Hepatocyte (in vitro differentiated cells): ENCODE results near the gene PSPH. TPM values are rescaled to one million over a fixed set of nuclear protein-coding genes. Genes with fewer than 3 reads are reported as not detected.
A peak's percentile ranks its signal among the peaks of the same experiment; 100 is the strongest.
"Not testable (repeated sequence)": the region's sequence is repeated elsewhere in the genome, so short reads cannot be mapped to it uniquely, and the experiment has no call there.

Experiments
- DNase-seq: peaks from one replicate; pipeline ENCODE4 v3.0.0-alpha.2; 2016; ENCODE audit warnings: low spot score
- H2AFZ ChIP-seq: fragments of 200-600 bp; sonication (generic); 2 replicates; pipeline ENCODE4 v1.6.0; 2016; ENCODE audit warnings: antibody characterized with exemption, mild to moderate bottlenecking
- H3K27ac ChIP-seq: fragments of 200-600 bp; sonication (generic); 2 replicates; pipeline ENCODE4 v1.5.1; 2016; ENCODE audit warnings: mild to moderate bottlenecking
- H3K27me3 ChIP-seq: fragments of 200-600 bp; sonication (generic); 2 replicates; pipeline ENCODE4 v1.6.1; 2016
- H3K36me3 ChIP-seq: fragments of 200-600 bp; sonication (generic); replicated peaks from 2 replicates; pipeline ENCODE4 v1.5.1; 2016; ENCODE audit warnings: low read depth; ENCODE audit not compliant: insufficient read depth
- H3K4me1 ChIP-seq: fragments of 200-600 bp; sonication (generic); 2 replicates; pipeline ENCODE4 v1.5.1; 2016; ENCODE audit warnings: mild to moderate bottlenecking, moderate library complexity; ENCODE audit not compliant: insufficient read depth
- H3K4me2 ChIP-seq: fragments of 200-600 bp; sonication (generic); 2 replicates; pipeline ENCODE4 v1.6.0; 2016
- H3K4me3 ChIP-seq: fragments of 200-600 bp; sonication (generic); 2 replicates; pipeline ENCODE4 v1.5.1; 2016; ENCODE audit warnings: mild to moderate bottlenecking
- H3K79me2 ChIP-seq: fragments of 200-600 bp; sonication (generic); 2 replicates; pipeline ENCODE4 v1.6.0; 2017; ENCODE audit warnings: mild to moderate bottlenecking
- H3K9me2 ChIP-seq: fragments of 200-600 bp; sonication (generic); replicated peaks from 2 replicates; pipeline ENCODE4 v1.6.0; 2017; ENCODE audit warnings: mild to moderate bottlenecking; ENCODE audit not compliant: insufficient read depth
- H3K9me3 ChIP-seq: fragments of 200-600 bp; sonication (generic); 2 replicates; pipeline ENCODE4 v1.5.1; 2016; ENCODE audit warnings: low read depth, mild to moderate bottlenecking
- H4K20me1 ChIP-seq: fragments of 200-600 bp; sonication (generic); 2 replicates; pipeline ENCODE4 v1.6.0; 2016; ENCODE audit warnings: mild to moderate bottlenecking; ENCODE audit not compliant: insufficient read depth, poor library complexity, severe bottlenecking
- EZH2 ChIP-seq: fragments of 200-600 bp; sonication (generic); IDR thresholded peaks from 2 replicates; pipeline ENCODE4 v1.6.1; 2016; ENCODE audit warnings: antibody characterized with exemption, mild to moderate bottlenecking, borderline replicate concordance
- EZH2phosphoT487 ChIP-seq: fragments of 200-600 bp; sonication (generic); IDR thresholded peaks from one replicate; pipeline ENCODE4 v1.6.1; 2018; ENCODE audit warnings: antibody characterized with exemption, mild to moderate bottlenecking, low read depth, moderate library complexity; ENCODE audit not compliant: unreplicated experiment, severe bottlenecking
- whole genome bisulfite sequencing: methylation state at CpG from one replicate; pipeline ENCODE4 v1.1.6; 2016; ENCODE audit warnings: low lambda C conversion rate; ENCODE audit errors: missing lambda C conversion rate; 5-methylcytosine and 5-hydroxymethylcytosine counted together
- polyA plus RNA-seq: library from polyadenylated mRNA; unstranded; fragments of >200 nt; fragmentation: Nextera tagmentation; extraction: Ambion mirVana; gene quantifications from 2 replicates; pipeline ENCODE4 v1.2.1, GENCODE V29; 2016
- total RNA-seq: library from RNA; depleted of rRNA; stranded (reverse); fragments of >200 nt; gene quantifications from 2 replicates; pipeline ENCODE4 v1.2.3, GENCODE V29; 2014
- TF ChIP-seq, protein P1 (sequence below): fragments of 200-600 bp; sonication (generic); IDR thresholded peaks from 2 replicates; pipeline ENCODE4 v1.5.1; 2016; ENCODE audit warnings: antibody characterized with exemption, mild to moderate bottlenecking; ENCODE audit not compliant: poor library complexity

The PSPH gene
- total and polyA plus RNA-seq, 2 experiments from 2014 or later: 48.0 to 160 TPM

DNA sequence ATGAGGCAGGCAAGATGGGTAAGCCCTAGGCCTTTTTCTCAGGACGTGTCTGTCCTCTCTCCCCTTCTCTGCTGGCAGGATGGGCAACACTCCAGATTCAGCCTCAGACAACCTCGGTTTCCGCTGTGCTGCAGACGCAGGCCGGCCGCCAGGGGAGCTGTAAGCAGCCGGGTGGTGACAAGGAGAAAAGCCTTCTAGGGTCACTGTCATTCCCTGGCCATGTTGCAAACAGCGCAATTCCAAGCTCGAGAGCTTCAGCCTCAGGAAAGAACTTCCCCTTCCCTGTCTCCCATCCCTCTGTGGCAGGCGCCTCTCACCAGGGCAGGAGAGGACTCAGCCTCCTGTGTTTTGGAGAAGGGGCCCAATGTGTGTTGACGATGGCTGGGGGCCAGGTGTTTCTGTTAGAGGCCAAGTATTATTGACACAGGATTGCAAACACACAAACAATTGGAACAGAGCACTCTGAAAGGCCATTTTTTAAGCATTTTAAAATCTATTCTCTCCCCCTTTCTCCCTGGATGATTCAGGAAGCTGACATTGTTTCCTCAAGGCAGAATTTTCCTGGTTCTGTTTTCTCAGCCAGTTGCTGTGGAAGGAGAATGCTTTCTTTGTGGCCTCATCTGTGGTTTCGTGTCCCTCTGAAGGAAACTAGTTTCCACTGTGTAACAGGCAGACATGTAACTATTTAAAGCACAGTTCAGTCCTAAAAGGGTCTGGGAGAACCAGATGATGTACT lies 28.4 kb upstream of the PSPH start:
- Histone ChIP-seq H3K27me3 (no peaks in the 10 kb centered on the region), H3K4me2 (no peak overlapping the region), H2AFZ (no peak overlapping the region), H3K4me3 (no peak overlapping the region), H3K9me2 (no peaks in the 10 kb centered on the region), H3K79me2 (no peaks in the 10 kb centered on the region), H3K9me3 (no peaks in the 10 kb centered on the region), H3K36me3 (no peaks in the 10 kb centered on the region), H3K4me1 (no peaks in the 10 kb centered on the region), H4K20me1 (no peaks in the 10 kb centered on the region), H3K27ac (no peak overlapping the region)
- WGBS: 90% methylated on average over 12 of the region's 12 CpGs
- DNase-seq: no peak
- TF ChIP-seq EZH2: no peak
- TF ChIP-seq, protein P1, sequence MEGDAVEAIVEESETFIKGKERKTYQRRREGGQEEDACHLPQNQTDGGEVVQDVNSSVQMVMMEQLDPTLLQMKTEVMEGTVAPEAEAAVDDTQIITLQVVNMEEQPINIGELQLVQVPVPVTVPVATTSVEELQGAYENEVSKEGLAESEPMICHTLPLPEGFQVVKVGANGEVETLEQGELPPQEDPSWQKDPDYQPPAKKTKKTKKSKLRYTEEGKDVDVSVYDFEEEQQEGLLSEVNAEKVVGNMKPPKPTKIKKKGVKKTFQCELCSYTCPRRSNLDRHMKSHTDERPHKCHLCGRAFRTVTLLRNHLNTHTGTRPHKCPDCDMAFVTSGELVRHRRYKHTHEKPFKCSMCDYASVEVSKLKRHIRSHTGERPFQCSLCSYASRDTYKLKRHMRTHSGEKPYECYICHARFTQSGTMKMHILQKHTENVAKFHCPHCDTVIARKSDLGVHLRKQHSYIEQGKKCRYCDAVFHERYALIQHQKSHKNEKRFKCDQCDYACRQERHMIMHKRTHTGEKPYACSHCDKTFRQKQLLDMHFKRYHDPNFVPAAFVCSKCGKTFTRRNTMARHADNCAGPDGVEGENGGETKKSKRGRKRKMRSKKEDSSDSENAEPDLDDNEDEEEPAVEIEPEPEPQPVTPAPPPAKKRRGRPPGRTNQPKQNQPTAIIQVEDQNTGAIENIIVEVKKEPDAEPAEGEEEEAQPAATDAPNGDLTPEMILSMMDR: no peak
- no peak for TF ChIP-seq EZH2phosphoT487

DNA sequence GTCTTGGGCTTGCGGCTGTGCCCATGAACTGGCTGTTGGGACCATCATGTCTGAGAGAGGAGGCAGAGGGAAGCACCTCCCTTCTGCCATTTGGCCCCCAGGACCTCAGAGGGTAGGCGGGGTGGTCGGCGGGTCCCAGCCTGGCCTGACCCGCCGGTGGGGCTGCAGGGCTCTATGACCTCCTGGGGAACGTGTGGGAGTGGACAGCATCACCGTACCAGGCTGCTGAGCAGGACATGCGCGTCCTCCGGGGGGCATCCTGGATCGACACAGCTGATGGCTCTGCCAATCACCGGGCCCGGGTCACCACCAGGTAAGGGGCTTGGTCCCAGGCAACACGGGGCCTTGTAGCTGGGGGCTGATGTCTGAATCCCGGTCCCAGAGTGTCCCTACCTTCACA lies 27.0 kb upstream of the PSPH start:
- Histone ChIP-seq H4K20me1 (no peaks in the 10 kb centered on the region), H3K4me2 (no peak overlapping the region), H3K79me2 (no peaks in the 10 kb centered on the region), H3K4me1 (no peaks in the 10 kb centered on the region), H2AFZ (no peak overlapping the region), H3K9me2 (no peaks in the 10 kb centered on the region), H3K36me3 (no peaks in the 10 kb centered on the region), H3K9me3 (no peaks in the 10 kb centered on the region), H3K27me3 (no peaks in the 10 kb centered on the region), H3K27ac (no peak overlapping the region), H3K4me3 (no peak overlapping the region)
- 96% methylated on average over 16 of the region's 16 CpGs for WGBS
- DNase-seq: no peak
- TF ChIP-seq, protein P1: no peak
- no peak for TF ChIP-seq EZH2
- TF ChIP-seq EZH2phosphoT487: no peak

- no peaks in the 10 kb centered on the region for H3K4me1 ChIP-seq
- H3K27me3 ChIP-seq: no peaks in the 10 kb centered on the region
- 95% methylated on average over 3 of the region's 3 CpGs for WGBS
- H3K36me3 ChIP-seq: no peaks in the 10 kb centered on the region
- no peak overlapping the region for H3K27ac ChIP-seq
- H3K9me3 ChIP-seq: no peaks in the 10 kb centered on the region
- H3K4me3 ChIP-seq: no peak overlapping the region
- H3K9me2 ChIP-seq: no peaks in the 10 kb centered on the region
- H2AFZ ChIP-seq: no peak overlapping the region
- DNase-seq: no peak
- no peaks in the 10 kb centered on the region for H4K20me1 ChIP-seq
- H3K4me2 ChIP-seq: no peak overlapping the region
- no peaks in the 10 kb centered on the region for H3K79me2 ChIP-seq
- TF ChIP-seq, protein P1: no peak
- TF ChIP-seq EZH2 (no peak), EZH2phosphoT487 (no peak)
Measured at GRCh38 chr7:56077681-56078080, 26.4 kb upstream of the PSPH start.

DNA sequence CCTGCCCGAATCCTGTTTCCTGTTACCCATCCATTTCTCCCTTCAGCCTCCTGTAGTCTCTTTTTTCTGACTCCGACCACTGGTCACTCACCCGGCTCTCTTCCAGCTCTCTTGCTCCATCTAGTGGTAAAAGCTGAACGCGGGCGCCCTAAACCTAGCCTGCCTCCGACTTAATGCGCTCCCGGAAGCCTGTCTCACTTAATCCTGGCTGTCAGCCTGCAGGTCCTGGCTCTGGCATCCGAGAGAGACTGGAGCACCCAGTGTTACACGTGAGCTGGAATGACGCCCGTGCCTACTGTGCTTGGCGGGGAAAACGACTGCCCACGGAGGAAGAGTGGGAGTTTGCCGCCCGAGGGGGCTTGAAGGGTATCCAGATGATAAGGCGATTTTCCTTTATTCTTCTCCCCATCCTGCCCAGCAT lies 23.1 kb upstream of the PSPH start:
- WGBS: 26% methylated on average over 19 of the region's 19 CpGs
- Histone ChIP-seq H3K4me2 (no peak overlapping the region), H3K27me3 (no peaks in the 10 kb centered on the region), H3K9me2 (no peaks in the 10 kb centered on the region), H3K9me3 (no peaks in the 10 kb centered on the region), H3K4me3 (no peak overlapping the region), H3K79me2 (no peaks in the 10 kb centered on the region), H2AFZ (peak overlapping the region; percentile 29), H4K20me1 (no peaks in the 10 kb centered on the region), H3K36me3 (no peaks in the 10 kb centered on the region), H3K4me1 (no peaks in the 10 kb centered on the region), H3K27ac (no peak overlapping the region)
- TF ChIP-seq, protein P1: peak; percentile 97
- TF ChIP-seq EZH2phosphoT487: no peak
- peak; percentile 91 for DNase-seq

DNA sequence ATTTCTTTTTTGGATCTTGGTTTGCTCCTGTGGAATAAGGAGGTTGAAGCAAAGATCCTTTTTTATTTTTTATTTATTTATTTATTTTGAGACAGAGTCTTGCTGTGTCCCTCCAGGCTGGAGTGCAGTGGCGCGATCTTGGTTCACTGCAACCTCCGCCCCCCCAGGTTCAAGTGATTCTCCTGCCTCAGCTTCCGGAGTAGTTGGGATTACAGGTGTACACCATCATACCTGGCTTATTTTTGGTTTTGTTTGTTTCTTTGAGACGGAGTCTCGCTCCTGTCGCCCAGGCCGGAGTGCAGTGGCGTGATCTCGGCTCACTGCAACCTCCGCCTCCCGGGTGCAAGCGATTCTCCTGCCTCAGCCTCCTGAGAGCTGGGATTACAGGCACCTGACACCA lies 15.1 kb upstream of the PSPH start:
- WGBS: 97% methylated on average over 13 of the region's 13 CpGs
- not testable (repeated sequence) for H4K20me1 ChIP-seq, H3K27ac ChIP-seq, H3K27me3 ChIP-seq, H3K36me3 ChIP-seq, H2AFZ ChIP-seq, H3K9me2 ChIP-seq, H3K4me1 ChIP-seq, H3K4me2 ChIP-seq, DNase-seq, H3K4me3 ChIP-seq, H3K9me3 ChIP-seq
- H3K79me2 ChIP-seq: peaks cover 19% of the 10 kb centered on the region
